ENCODE data around the gene TLCD1. TPM values are rescaled to one million over a fixed set of nuclear protein-coding genes. Genes with fewer than 3 reads are reported as not detected.

TLCD1 gene
- total and polyA plus RNA-seq, 2 of the 8 experiments (the other 6 are each of a cell fraction or from before 2014, with no cell fraction given) = 40.7 to 128 TPM

DNA sequence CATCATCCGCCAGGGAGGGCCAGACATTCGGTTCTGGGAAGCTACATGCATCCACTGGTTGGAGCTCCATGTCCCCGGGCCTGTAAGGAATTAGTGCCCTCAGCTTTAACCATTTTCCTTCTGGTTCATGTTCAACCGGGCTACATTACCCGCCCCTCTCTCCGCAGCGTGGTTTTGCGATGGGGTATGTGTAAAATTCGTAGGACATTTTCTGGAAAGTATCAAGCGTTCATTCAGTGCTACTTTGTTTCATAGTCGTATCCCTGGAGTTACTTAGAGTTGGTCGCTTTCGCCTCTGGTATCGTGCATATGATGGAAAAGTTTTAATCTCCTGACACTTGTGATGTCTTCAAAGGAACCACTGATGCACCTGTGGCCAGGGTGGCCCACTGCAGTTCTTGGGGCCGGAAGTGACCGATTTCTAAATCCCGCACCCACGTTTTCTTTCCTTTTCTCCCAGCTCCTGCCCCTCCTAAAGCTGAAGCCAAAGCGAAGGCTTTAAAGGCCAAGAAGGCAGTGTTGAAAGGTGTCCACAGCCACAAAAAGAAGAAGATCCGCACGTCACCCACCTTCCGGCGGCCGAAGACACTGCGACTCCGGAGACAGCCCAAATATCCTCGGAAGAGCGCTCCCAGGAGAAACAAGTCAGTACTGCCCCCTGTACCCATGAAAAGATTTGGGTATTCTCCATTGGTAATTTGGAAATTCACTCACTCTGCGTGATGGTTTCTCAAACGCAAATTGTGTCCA lies 5.6 kb downstream of the TLCD1 start (continued):
- 0 out of 2 replicates have a peak, but pooled peaks have one; percentile 76 for TF ChIP-seq KDM5A (IDR thresholded peaks at IDR 0.05; ENCODE audit: low read length)
- TF ChIP-seq SRF (IDR thresholded peaks at IDR 0.05; ENCODE audit: low read depth, low read length) = no peak
- peak in 1 of 2 experiments; percentile 32; a peak in 1 of 3 replicates for TF ChIP-seq POLR2A (IDR thresholded peaks at IDR 0.05; ENCODE audit: control extremely low read depth in 1 of 2, low read depth in 2 of 2, low read length in 2 of 2)
